GM19193 (cell line): ENCODE measurements around the gene SPSB4.

ENCODE experiments used
- POLR2A ChIP-seq: IDR thresholded peaks from 4 replicates; pipeline ENCODE4 v1.6.1; 2011; ENCODE audit not compliant: insufficient read depth, insufficient read length; ENCODE audit errors: extremely low read depth

The SPSB4 gene

DNA sequence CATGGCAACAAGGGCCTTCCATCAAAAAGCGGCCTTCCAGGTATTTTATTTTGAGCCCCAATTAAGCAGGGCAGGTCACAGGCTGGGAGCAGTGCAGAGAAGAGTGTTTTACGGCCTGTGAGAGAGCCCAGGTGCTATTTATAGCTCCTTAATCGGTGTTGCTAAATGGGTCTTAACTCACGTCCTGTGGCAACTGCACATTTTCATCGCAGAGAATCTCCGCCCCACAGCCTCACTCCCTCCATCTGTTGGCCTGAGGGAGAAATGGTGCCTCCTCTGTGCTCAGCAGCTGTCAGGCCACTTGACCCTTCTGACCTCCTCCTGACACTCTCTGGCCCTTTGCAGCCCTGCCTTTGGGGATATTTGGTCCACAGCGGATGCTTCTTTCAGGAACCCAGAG is 58.6 kb downstream of the SPSB4 start:
- no peak for TF ChIP-seq POLR2A

GRCh38 chr3:141110322-141110721 is 59.2 kb downstream of the SPSB4 start:
- no peak for TF ChIP-seq POLR2A

DNA sequence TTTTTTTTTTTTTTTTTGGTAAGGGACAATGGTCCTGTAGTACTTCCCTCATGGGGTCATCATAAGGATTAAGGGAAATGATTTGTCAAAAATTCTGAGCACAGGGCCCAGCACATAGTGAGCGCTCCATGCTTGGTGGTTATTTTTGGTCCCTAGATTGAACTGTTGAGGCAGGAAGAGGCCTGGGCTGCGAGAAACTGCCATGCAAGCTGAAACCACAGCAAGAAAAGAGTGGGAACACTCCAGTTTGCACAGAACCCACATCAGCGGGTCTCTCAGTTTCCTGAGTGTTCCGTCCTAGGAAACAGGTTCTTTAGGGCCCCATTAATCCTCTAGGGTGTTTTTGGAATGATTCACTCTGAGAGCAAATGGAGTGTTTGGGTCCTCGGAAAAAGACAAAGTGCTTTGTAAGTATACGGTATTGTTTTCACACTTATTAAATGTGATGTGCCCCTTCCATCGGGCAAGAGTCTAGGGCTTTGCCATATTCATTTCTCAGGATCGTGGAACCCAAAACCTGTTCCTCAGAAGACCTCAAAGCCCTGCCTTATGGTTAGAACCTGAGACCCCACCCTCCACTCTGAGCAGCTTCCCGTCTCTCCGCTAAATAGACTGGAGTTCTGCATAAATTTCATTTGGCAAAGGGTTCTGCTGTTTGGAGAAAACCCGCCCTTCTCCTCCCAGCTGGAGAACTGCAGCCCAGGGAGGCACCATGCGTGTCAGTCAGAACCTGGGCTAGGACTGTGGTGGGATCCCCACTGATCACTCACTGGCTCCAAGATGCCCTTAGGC is 60.4 kb downstream of the SPSB4 start:
- no peak for TF ChIP-seq POLR2A

DNA sequence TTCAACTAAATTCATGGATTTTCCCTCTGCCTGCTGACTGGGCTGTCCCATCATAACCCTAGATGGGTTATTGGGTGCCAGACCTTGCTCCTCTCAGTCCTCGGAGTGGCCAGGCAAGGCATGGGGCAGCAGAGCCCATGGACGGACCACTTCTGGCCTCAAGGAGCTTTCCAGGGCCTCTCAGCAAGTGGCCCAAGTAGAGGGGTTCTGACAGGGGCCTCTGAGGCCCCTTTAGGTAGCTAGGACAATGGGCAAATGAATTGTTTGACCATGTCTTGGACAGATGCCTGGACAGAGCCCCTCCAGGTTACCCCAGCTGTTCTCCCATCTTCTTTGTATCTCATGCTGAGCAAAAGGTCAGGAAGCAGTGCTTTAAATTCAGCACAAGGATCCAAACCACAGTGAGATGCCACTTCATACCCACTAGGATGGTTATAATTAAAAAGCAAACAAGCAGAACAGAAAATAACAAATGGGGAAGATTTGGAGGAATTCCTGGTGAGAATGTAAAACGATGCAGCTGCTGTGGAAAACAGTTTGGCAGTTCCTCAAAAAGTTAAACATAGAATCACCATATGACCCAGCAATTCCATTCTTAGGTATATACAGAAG is 61.6 kb downstream of the SPSB4 start:
- no peak for TF ChIP-seq POLR2A

GRCh38 chr3:141114179-141114745 is 63.1 kb downstream of the SPSB4 start:
- no peak for TF ChIP-seq POLR2A

GRCh38 chr3:141114816-141115460 is 63.8 kb downstream of the SPSB4 start:
- TF ChIP-seq POLR2A = no peak

GRCh38 chr3:141115789-141116541 is 64.8 kb downstream of the SPSB4 start:
- TF ChIP-seq POLR2A = no peak

GRCh38 chr3:141116721-141117120 is 65.6 kb downstream of the SPSB4 start:
- TF ChIP-seq POLR2A = no peak

GRCh38 chr3:141122455-141123030 is 71.4 kb downstream of the SPSB4 start:
- no peak for TF ChIP-seq POLR2A

- no peak for TF ChIP-seq POLR2A
Measured at GRCh38 chr3:141123677-141124410, 72.7 kb downstream of the SPSB4 start.

- no peak for TF ChIP-seq POLR2A
Measured at GRCh38 chr3:141124715-141125114, 73.6 kb downstream of the SPSB4 start.

DNA sequence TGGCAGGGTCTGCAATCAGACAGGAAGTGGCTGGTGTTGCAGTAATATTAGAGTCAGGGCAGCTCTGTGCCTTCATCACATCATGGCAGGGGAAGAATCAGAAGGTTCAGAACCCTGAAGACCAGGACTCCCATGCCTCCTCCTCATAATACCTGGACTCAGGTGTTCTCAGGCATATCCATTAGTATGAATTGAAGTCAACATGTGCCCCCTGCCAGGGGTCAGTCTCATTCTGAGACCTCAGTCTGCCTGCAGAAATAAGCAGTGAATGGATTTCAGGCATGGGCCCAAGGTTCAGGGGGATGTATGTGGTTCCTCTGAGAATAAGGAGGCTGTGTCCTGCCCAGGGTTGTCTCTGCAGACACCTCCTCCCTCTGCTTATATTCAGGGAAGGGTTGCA is 74.2 kb downstream of the SPSB4 start:
- no peak for TF ChIP-seq POLR2A

DNA sequence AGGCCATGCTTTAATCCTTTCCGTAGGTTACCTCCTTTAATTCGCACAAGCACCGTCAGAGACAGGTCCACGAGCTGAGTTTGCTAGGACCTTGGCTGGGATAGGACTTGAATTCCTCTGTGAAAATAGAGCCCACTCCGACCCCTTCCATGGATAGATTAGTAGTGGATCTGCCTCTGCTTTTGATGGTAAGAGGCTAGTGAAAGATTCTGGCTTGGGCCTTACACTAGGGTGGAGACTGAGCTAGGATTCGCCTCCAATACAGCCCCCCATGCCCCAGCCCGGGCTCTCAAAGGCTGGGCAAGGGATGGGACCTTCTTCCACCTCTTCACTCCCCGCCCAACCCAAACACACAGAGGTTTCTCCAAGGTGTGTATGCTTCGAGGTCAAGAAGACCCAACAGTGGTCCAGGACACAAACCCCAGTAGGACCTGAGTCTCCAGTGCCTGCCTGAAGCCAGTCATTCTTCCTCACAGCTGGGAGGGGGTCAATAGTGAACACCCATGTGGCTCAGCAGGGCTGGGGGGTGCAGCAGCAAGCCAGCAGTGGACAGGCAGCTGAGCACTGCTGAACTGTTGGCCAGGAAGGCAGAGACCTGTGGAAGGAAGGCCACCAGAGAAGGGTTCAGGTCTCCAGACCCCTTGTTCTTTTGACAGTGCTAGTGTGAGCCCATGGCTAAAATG is 75.7 kb downstream of the SPSB4 start:
- no peak for TF ChIP-seq POLR2A

GRCh38 chr3:141127344-141128125 is 76.4 kb downstream of the SPSB4 start:
- no peak for TF ChIP-seq POLR2A
